Measurements from ENCODE around the gene TRIM74.
"Not testable (repeated sequence)": the region's sequence is repeated elsewhere in the genome, so short reads cannot be mapped to it uniquely, and the experiment has no call there.

GRCh38 chr7:72965186-72965975 is 3.9 kb downstream of the TRIM74 start:
- TF ChIP-seq CTCF (IDR thresholded peaks at IDR 0.05; ENCODE audit: extremely low read depth in 1 of 2, insufficient read depth in 1 of 2, low read depth in 1 of 2, low read length in 2 of 2); POLR2A (IDR thresholded peaks at IDR 0.05; ENCODE audit: low read depth, low read length); POLR2AphosphoS5 (IDR thresholded peaks at IDR 0.05; ENCODE audit: insufficient read depth, low read depth, low read length); JUN (IDR thresholded peaks at IDR 0.05; ENCODE audit: borderline replicate concordance, insufficient read depth, insufficient read length, low read depth); EZH2 (IDR thresholded peaks at IDR 0.05; ENCODE audit: borderline replicate concordance, low read depth, low read length, severe bottlenecking); MYC (IDR thresholded peaks at IDR 0.05; ENCODE audit: low read depth, low read length): not testable (repeated sequence)
